Colonic mucosa (tissue), 4 donors: ENCODE measurements around the gene CAMK1D. TPM values are rescaled to one million over a fixed set of nuclear protein-coding genes. Genes with fewer than 3 reads are reported as not detected.

Experiments
- DNase-seq: peaks from one replicate; pipeline ENCODE4 v3.0.0-alpha.2; 2020
- H3K27ac ChIP-seq: fragments of 200-600 bp; one replicate; pipeline ENCODE4 v1.8.0; 2021
- H3K27me3 ChIP-seq: fragments of 200-600 bp; one replicate; pipeline ENCODE4 v1.8.0; 2021
- H3K36me3 ChIP-seq: fragments of 200-600 bp; one replicate; pipeline ENCODE4 v1.8.0; 2021
- H3K4me1 ChIP-seq: fragments of 200-600 bp; one replicate; pipeline ENCODE4 v1.8.0; 2021; ENCODE audit warnings: mild to moderate bottlenecking
- H3K4me3 ChIP-seq: fragments of 200-600 bp; one replicate; pipeline ENCODE4 v1.8.0; 2021
- H3K9ac ChIP-seq, 2 donors: one replicate each; pipeline ENCODE4 v1.7.0; 2013; ENCODE audit warnings: control low read depth in 2 of 2, low read depth in 2 of 2, low read length in 2 of 2
- H3K9me3 ChIP-seq: fragments of 200-600 bp; one replicate; pipeline ENCODE4 v1.8.0; 2021
- intact Hi-C: fragments of 100-400 bp; cut with DNase I; formaldehyde crosslinking; loops from one replicate; pipeline ENCODE4 v1.14.1; 2022
- total RNA-seq, 2 donors: library from RNA; stranded (reverse); fragmentation: NEBNext Ultra II Directional in 1 of 2; extraction: Animal tissue kit (Norgen Biotek cat#: 25700) in 1 of 2; gene quantifications; one replicate each; pipeline ENCODE4 v1.2.1, GENCODE V29; 2021
- TF ChIP-seq, protein P1 (sequence below): fragments of 200-600 bp; IDR thresholded peaks from one replicate; pipeline ENCODE4 v1.8.0; 2022; ENCODE audit warnings: antibody characterized with exemption, mild to moderate bottlenecking
- donor health status: healthy.
- donor health status: DM: no; HTN: no; CAD: no.
- donor health status: DM: no; HTN: no; CAD: no.

Gene CAMK1D
- total RNA-seq, 2 donors from 2014 or later, result 21.3 to 29.7 TPM

DNA sequence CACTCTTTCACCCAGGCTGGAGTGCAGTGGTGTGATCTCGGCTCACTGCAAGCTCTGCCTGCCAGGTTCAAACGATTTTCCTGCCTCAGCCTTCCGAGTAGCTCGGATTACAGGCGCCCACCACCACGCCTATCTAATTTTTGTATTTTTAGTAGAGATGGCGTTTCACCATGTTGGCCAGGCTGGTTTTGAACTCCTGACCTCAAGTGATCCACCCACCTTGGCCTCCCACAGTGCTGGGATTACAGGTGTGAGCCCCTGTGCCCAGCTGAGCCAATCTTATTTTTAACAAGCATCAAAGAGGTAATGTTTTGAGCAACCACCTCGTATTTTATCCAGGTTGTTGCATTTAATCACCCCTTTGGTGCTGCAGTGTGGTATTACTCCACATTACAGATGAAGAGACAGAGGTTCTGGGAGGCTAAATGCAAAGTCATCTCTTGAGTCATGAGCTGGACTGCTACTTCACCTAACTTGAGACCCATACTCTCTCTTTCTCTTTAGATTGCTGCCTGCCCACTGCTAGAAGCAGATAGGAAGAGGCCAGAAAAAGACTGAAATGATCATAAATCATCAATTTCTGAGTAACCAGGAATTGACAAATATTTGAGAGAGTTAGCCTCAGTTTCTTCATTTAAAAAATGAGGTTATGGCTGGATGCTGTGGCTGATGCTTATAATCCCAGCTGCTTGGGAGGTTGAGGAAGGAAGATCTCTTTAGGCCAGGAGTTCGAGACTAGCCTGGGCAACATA lies 116.2 kb downstream of the CAMK1D start:
- TF ChIP-seq, protein P1, sequence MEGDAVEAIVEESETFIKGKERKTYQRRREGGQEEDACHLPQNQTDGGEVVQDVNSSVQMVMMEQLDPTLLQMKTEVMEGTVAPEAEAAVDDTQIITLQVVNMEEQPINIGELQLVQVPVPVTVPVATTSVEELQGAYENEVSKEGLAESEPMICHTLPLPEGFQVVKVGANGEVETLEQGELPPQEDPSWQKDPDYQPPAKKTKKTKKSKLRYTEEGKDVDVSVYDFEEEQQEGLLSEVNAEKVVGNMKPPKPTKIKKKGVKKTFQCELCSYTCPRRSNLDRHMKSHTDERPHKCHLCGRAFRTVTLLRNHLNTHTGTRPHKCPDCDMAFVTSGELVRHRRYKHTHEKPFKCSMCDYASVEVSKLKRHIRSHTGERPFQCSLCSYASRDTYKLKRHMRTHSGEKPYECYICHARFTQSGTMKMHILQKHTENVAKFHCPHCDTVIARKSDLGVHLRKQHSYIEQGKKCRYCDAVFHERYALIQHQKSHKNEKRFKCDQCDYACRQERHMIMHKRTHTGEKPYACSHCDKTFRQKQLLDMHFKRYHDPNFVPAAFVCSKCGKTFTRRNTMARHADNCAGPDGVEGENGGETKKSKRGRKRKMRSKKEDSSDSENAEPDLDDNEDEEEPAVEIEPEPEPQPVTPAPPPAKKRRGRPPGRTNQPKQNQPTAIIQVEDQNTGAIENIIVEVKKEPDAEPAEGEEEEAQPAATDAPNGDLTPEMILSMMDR, result no peak
- H3K36me3 ChIP-seq, result no peaks in the 10 kb centered on the region
- no peaks in the 10 kb centered on the region for H3K27me3 ChIP-seq
- no peak for DNase-seq
- H3K27ac ChIP-seq, result no peak overlapping the region
- H3K9ac ChIP-seq, result no peak overlapping the region
- no peaks in the 10 kb centered on the region for H3K4me1 ChIP-seq
- H3K4me3 ChIP-seq, result no peak overlapping the region
- no peaks in the 10 kb centered on the region for H3K9me3 ChIP-seq
- intact Hi-C loops, result no loop called here

- Histone ChIP-seq H3K9ac (no peak overlapping the region), H3K27ac (no peak overlapping the region)
- no peak for DNase-seq
These were observed 117.5 kb downstream of the CAMK1D start for GRCh38 chr10:12466704-12467305.

GRCh38 chr10:12469345-12469744 lies 120.0 kb downstream of the CAMK1D start:
- H3K27ac ChIP-seq, result no peak overlapping the region
- no peak for DNase-seq
- no peaks in the 10 kb centered on the region for H3K4me1 ChIP-seq
- no peaks in the 10 kb centered on the region for H3K36me3 ChIP-seq
- H3K4me3 ChIP-seq, result no peak overlapping the region
- TF ChIP-seq, protein P1, result no peak
- H3K9me3 ChIP-seq, result no peaks in the 10 kb centered on the region
- intact Hi-C loops, result no loop called here
- no peak overlapping the region for H3K9ac ChIP-seq
- H3K27me3 ChIP-seq, result no peaks in the 10 kb centered on the region

More at GRCh38 chr10:12466704-12467305, 117.5 kb downstream of the CAMK1D start:
- TF ChIP-seq, protein P1, result no peak
- H3K27me3 ChIP-seq, result no peaks in the 10 kb centered on the region
- H3K4me1 ChIP-seq, result no peaks in the 10 kb centered on the region
- no peaks in the 10 kb centered on the region for H3K36me3 ChIP-seq
- intact Hi-C loops, result no loop called here
- no peak overlapping the region for H3K4me3 ChIP-seq
- H3K9me3 ChIP-seq, result no peaks in the 10 kb centered on the region

- Histone ChIP-seq H3K4me3 (no peak overlapping the region), H3K4me1 (no peaks in the 10 kb centered on the region), H3K27me3 (no peaks in the 10 kb centered on the region), H3K9me3 (no peaks in the 10 kb centered on the region), H3K27ac (no peak overlapping the region), H3K36me3 (no peaks in the 10 kb centered on the region), H3K9ac (peak overlapping the region in 1 of 2 donors; percentile 46)
- TF ChIP-seq, protein P1, result no peak
- intact Hi-C loops, result no loop called here
- no peak for DNase-seq
These were observed 121.4 kb downstream of the CAMK1D start for GRCh38 chr10:12470719-12471118.

- Histone ChIP-seq H3K36me3 (no peaks in the 10 kb centered on the region), H3K4me3 (no peak overlapping the region), H3K4me1 (no peaks in the 10 kb centered on the region), H3K9me3 (no peaks in the 10 kb centered on the region), H3K9ac (peak overlapping the region in 1 of 2 donors; percentile 46), H3K27me3 (no peaks in the 10 kb centered on the region), H3K27ac (no peak overlapping the region)
- TF ChIP-seq, protein P1, result no peak
- intact Hi-C loops, result no loop called here
- peak; percentile 59 for DNase-seq
These were observed 121.8 kb downstream of the CAMK1D start for GRCh38 chr10:12471135-12471534.
